ACHN (cell line): ENCODE measurements around the gene KRT81.
"Not testable (repeated sequence)": the region's sequence is repeated elsewhere in the genome, so short reads cannot be mapped to it uniquely, and the experiment has no call there.

ENCODE experiments used
- DNase-seq: peaks from one replicate; pipeline ENCODE4 v3.0.0-alpha.2; 2015
- in situ Hi-C: cut with HindIII; loops from 2 replicates; pipeline ENCODE4 v1.10.0; 2017; ENCODE audit warnings: low sequenced_read_pairs, low pct_ligation_motif_present, low pct_unique_long_range_greater_than_20kb

KRT81 gene

GRCh38 chr12:52319097-52319496, 27.8 kb upstream of the KRT81 start:
- in situ Hi-C loops = no loop called here
- peak; percentile 45 for DNase-seq

DNA sequence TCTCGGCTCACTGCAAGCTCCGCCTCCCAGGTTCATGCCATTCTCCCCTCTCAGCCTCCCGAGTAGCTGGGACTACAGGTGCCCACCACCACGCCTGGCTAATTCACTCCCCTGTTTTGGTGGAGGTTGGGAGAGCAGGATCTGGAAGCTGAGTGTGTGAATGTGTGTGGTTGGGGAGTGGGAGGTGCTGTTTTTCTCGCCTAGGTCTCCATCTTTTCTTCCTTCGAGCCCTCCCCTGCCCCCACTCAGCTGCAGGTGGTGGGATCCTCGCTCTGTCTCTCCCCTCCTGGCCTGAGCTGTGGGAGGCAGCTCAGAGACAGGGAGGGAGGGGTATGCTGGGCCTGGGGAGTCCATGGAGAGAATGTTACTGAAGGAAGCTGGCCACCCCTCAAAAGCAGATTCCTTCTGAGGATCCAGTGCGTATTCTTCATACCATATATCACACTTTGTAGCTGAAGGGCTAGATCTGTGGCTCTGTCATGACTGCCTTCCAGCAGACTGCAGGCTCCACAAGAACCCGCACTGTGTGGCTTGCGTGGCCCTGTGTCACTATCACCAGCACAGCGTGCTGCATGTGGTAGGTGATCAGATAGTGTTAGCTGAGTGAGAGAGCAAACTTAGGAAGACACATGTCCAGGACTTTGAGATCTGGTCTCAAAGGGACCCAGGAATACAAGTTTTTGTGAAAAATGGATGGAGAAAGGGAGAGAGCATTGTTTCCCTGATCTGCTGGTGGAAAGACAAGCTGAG, 27.1 kb upstream of the KRT81 start:
- no peak for DNase-seq
- in situ Hi-C loops = no loop called here

- no peak for DNase-seq
- in situ Hi-C loops = no loop called here
Observed at GRCh38 chr12:52317468-52318052, 26.2 kb upstream of the KRT81 start.

- no peak for DNase-seq
- in situ Hi-C loops = no loop called here
Observed at GRCh38 chr12:52316701-52317100, 25.4 kb upstream of the KRT81 start.

GRCh38 chr12:52316290-52316689, 25.0 kb upstream of the KRT81 start:
- in situ Hi-C loops = no loop called here

GRCh38 chr12:52315721-52316120, 24.4 kb upstream of the KRT81 start:
- DNase-seq = peak; percentile 48
- in situ Hi-C loops = not testable (repeated sequence)

More at GRCh38 chr12:52316290-52316689, 25.0 kb upstream of the KRT81 start:
- no peak for DNase-seq

- DNase-seq = no peak
- in situ Hi-C loops = no loop called here
Observed at GRCh38 chr12:52314511-52314910, 23.2 kb upstream of the KRT81 start.

- in situ Hi-C loops = no loop called here
- DNase-seq = no peak
Observed at GRCh38 chr12:52313926-52314325, 22.6 kb upstream of the KRT81 start.

- no peak for DNase-seq
- in situ Hi-C loops = no loop called here
Observed at GRCh38 chr12:52313461-52313860, 22.1 kb upstream of the KRT81 start.

- DNase-seq = no peak
- in situ Hi-C loops = no loop called here
Observed at GRCh38 chr12:52312086-52312485, 20.8 kb upstream of the KRT81 start.

DNA sequence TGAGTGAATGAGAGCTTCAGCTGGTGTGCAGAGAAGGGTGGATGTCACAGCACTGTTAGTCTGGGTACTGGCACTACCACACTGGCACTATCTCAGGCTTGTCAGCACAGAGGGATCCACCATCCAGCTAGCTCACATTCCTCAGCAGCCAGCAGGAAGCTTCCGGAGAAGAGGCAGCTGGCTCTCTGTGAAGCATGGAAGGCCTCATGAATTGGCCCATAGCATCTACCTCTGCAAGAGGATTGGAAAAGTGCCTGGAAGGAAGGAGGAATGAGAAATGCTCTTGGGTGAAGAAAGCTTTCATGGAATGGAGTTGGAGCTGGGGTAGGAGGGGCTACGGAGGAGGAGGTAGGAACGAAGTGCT, 19.9 kb upstream of the KRT81 start:
- in situ Hi-C loops = no loop called here
- DNase-seq = no peak

GRCh38 chr12:52310622-52311284, 19.4 kb upstream of the KRT81 start:
- no peak for DNase-seq
- in situ Hi-C loops = no loop called here

GRCh38 chr12:52308806-52309425, 17.6 kb upstream of the KRT81 start:
- DNase-seq = no peak
- in situ Hi-C loops = no loop called here

GRCh38 chr12:52307836-52308805, 16.8 kb upstream of the KRT81 start:
- in situ Hi-C loops = no loop called here
- peak; percentile 63 for DNase-seq

DNA sequence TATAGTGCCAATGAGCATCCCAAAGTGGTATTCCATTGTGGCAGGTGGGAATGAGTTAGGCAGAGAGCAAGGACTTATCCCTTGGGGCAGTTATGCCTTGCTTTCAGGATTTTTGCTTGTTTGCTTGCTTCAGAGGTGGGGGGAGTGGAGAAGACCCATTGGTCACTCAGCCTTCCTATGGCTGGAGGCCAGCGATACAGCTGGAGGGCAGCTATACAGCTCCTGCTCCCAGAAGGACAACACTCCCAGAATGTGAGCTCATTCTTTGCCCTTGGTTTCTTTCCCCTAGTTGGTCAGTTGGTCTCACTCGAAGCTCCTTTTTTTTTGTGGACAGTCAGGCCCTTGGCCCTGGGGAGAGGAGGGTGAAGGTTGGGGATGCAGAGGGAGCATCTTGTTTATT, 15.4 kb upstream of the KRT81 start:
- in situ Hi-C loops = no loop called here
- DNase-seq = no peak

GRCh38 chr12:52305921-52306705, 14.8 kb upstream of the KRT81 start:
- no peak for DNase-seq

GRCh38 chr12:52304941-52305411, 13.6 kb upstream of the KRT81 start:
- in situ Hi-C loops, DNase-seq: not testable (repeated sequence)

More at GRCh38 chr12:52305921-52306705, 14.8 kb upstream of the KRT81 start:
- in situ Hi-C loops = no loop called here
